ENCODE data around the gene ZNF439.

DNA sequence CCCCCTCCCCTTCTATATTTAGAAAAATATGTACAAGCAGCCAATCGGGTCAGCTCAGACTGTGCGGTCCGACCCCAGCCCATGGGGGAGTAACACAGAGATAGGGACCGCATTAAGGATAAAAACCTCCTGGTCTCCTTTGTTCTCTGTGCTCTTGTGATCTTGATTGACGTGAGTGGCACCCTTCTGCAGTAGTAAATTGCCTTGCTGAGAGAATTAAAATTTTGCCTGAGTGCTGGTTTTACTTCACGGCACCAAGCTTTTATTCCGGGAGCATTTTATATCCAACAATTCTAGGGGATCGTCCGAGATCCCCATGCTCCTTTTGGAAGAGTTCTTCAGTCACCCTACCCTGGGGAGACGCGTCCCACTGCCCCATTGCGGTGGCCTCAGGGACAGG is 32.1 kb downstream of the ZNF439 start:
- TF ChIP-seq, protein P1, sequence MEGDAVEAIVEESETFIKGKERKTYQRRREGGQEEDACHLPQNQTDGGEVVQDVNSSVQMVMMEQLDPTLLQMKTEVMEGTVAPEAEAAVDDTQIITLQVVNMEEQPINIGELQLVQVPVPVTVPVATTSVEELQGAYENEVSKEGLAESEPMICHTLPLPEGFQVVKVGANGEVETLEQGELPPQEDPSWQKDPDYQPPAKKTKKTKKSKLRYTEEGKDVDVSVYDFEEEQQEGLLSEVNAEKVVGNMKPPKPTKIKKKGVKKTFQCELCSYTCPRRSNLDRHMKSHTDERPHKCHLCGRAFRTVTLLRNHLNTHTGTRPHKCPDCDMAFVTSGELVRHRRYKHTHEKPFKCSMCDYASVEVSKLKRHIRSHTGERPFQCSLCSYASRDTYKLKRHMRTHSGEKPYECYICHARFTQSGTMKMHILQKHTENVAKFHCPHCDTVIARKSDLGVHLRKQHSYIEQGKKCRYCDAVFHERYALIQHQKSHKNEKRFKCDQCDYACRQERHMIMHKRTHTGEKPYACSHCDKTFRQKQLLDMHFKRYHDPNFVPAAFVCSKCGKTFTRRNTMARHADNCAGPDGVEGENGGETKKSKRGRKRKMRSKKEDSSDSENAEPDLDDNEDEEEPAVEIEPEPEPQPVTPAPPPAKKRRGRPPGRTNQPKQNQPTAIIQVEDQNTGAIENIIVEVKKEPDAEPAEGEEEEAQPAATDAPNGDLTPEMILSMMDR (IDR thresholded peaks at IDR 0.05): no peak
- no peak for TF ChIP-seq POLR2AphosphoS5 (IDR thresholded peaks at IDR 0.05)

Measured in breast epithelium (tissue), 3 donors.